T-helper 1 cell treated with Interleukin-12 subunit alpha and Interleukin-12 subunit beta and Interleukin-4 antibody, amounts not matched to agents 30 ng/mL and 1 ng/mL, for 36 hours (primary cell): ENCODE data around the gene SNRPB. TPM values are rescaled to one million over a fixed set of nuclear protein-coding genes. Genes with fewer than 3 reads are reported as not detected.

Experiments
- intact Hi-C: fragments of 100-400 bp; cut with micrococcal nuclease; formaldehyde crosslinking; loops from one replicate; pipeline ENCODE4 v1.15.1; 2024
- total RNA-seq: library from RNA; stranded (reverse); gene quantifications from 2 replicates; pipeline ENCODE4 v1.2.3, GENCODE V29; 2022

Gene SNRPB
- total RNA-seq, 1 donor from 2014 or later = 325 TPM

GRCh38 chr20:2476742-2477615 is 6.4 kb upstream of the SNRPB start:
- intact Hi-C loops = loop anchor here (10.0 kb wide), 2 partner anchors 508 to 1152 kb away; partner anchors contain the start of gene SDCBP2

GRCh38 chr20:2475850-2476741 is 5.5 kb upstream of the SNRPB start:
- intact Hi-C loops = loop anchor here (10.0 kb wide), 2 partner anchors 509 to 1151 kb away; partner anchors contain the start of gene SDCBP2

DNA sequence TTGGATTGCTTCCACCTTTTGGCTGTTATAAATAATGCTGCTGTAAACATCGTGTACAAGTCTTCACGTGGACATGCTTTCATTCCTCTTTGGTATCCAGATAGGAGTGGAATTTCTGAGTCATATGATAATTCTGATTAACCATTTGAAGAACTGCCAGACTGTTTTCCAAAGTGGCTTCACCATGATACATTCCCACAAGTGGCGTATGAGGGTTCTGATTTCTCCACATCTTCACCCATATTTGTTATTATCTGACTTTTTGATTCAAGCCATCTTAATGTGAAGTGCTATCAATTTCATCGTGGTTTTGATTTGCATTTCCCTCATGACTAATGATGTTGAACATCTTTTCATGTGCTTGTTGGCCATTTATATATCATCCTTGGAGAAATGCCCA is 2.9 kb upstream of the SNRPB start:
- intact Hi-C loops = loop anchor here (5.0 to 10.0 kb wide), 3 partner anchors 399 to 1149 kb away; partner anchors contain the start of genes PTPRA and SDCBP2

DNA sequence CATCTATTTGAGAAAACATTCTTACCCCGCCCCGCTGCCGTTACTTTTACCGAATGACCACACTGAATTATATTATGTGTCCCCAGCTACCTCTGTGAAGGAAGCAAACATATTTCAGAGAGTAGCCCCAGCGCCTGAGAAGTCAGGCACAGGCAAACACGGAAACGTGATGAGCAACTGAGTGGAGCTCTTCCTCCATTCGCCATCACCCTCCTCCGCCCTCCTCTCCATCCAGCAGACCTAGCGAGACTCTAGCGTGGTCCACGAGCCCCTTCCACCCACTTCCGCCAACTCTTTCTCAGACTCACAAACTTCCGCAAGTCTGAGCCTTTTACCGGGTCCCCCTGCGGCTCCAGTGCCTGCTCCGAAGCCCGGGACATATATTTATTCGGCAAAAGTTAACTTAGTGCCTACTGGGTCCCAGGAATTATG is 582 bp downstream of the SNRPB start:
- intact Hi-C loops = loop anchor here (1.0 to 10.0 kb wide), 12 partner anchors 18 to 1352 kb away; partner anchors contain the start of genes IDH3B, NOP56, PSMF1 and PTPRA

DNA sequence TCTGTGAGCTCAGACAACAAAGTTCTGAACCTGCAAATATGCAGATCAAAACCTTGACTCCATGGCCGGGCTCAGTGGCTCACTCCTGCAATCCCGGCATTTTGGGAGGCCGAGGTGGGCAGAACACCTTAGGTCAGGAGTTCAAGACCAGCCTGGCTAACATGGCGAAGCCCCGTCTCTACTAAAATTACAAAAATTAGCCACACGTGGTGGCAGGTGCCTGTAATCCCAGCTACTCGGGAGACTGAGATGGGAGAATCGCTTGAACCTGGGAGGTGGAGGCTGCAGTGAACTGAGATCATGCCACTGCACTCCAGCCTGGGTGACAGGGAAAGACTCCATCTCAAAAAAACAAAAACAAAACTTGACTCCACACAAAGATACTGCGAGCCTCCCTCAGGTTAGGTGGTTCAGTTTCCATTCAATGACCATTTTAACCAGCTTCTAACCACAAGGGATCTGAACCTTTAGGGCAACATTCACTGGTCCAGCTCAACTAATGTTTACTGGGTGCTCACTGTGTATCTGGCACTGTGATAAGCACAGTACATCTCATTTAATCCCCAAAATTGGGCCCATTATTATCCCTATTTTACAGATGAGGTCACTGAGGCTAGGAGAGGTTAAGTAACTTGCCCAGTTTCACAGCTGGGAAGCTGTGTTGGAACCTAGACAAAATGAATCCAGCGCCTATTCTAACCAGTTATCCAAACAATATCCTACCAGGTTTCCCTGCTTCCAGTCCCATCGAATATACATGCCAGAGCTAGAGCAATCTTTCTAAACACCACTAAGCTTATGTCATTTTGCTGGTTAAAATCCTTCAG is 1.8 kb downstream of the SNRPB start:
- intact Hi-C loops = no loop called here

DNA sequence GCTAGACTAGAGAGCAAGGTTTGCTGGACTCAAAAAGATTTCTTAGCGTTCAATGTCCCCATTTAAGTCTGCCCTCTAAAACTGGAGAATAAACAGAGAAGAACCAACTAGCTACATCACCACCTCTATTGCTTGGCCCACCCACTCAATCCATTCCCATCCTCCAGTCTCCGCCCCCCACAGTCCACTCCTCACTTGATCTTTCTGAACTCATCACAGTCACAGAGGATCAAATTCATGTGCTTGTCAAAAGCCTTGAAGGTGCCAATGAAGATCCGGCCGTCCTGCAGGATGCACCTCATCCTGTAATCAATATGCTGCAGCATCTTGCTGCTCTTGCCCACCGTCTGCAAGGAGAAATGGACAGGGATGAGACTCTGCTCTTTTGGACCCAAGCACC is 3.2 kb downstream of the SNRPB start:
- intact Hi-C loops = no loop called here

- intact Hi-C loops = no loop called here
Observed at GRCh38 chr20:2465100-2465499, 5.5 kb downstream of the SNRPB start.

DNA sequence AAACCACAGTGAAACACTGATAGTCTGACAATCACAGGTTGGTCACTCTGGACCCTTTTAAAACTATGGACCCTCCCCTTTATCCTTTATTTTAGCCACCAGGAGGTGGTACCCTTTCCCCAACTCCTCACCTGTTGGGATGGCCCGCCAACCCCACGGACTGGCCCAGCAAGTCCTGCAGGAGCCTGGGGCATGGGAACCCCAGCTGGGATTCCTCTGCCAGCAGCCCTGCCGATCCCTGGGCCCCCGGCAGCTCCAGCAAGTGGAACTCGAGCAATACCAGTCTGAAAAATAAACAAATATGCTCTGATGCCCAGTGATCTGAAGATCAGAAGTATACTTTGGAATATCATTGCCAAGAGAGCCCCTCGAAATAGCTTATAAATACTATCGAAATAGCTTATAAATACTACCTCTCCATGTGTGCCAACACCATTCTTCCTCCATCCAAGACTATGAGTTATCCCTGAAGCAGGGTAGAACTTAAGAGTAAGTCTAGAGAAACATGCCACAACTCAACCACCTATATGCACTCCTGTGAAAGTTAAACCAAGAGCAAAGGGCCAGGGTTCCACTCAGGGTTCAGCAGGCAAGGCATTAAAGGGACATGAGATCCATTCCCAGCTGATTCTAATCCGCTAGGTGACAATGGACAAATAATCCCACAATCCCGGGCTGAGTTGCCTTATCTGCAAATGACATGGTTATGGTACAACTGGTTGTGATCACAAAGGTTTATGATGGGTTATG is 6.8 kb downstream of the SNRPB start:
- intact Hi-C loops = no loop called here

- intact Hi-C loops = no loop called here
Observed at GRCh38 chr20:2462484-2462883, 8.1 kb downstream of the SNRPB start.

DNA sequence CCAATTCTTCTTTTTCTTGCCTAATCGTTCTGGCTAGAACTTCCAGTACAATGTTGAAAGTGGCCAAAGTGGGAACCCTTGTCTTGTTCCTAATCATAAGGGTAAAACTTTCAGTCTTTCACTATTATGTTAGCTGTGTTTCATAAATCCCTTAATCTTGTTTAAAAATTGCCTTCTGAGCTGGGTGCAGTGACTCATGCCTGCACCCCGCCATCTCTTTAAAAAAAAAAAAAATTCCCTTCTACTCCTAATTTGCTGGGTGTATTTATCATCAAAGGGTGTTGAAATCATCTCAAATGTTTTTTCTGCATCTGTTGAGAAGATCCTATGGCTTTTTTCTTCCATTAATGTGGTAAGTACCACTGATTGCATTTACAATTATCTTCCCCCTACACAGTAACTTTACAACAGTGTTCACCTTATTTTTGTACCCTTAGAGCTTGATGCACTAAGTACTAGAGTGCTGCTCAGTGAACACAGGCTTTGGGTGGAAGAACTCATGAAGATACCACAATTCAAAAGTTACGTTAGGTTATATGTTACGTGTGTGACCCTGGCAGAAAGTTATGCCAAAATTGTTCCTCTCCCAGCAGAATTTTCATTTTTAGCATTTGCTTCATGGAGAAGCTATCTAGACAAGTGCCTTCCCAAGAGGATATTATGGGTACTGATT is 9.7 kb downstream of the SNRPB start:
- intact Hi-C loops = no loop called here

GRCh38 chr20:2459981-2460751 is 10.4 kb downstream of the SNRPB start:
- intact Hi-C loops = loop anchor here (10.0 kb wide), 1 partner anchor 495 kb away; no protein-coding TSS in a partner anchor

DNA sequence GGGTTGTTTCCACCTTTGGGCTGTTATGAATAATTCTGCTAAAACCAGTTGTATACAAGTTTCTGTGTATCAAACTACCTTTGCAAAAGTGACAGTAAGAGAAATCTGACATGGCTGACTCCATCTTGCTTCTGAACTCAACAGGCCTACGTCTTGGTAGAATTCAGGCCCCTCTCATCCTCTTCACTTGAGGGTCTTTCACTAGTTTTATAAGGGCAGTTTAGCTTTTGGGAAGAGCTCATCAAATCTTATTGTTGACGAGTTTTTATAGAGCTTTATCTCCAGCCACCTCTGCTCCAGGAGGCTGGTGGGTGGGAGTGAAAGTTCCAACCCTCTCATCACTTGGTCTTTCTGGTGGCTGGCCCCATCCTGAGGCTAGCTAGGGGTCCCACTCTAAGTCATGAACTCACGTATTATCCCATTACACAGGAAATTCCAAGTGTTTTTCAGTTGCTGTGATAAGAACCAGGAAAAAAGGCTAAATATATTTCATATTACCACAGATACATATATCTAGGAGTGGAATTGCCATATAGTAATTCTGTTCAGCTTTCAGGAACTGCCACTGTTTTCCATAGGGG is 11.6 kb downstream of the SNRPB start:
- intact Hi-C loops = loop anchor here (10.0 kb wide), 1 partner anchor 494 kb away; no protein-coding TSS in a partner anchor

- intact Hi-C loops = loop anchor here (2.0 to 10.0 kb wide), 2 partner anchors 449 to 491 kb away; no protein-coding TSS in a partner anchor
Observed at GRCh38 chr20:2455771-2456497, 14.7 kb downstream of the SNRPB start.

GRCh38 chr20:2453792-2454191 is 16.8 kb downstream of the SNRPB start:
- intact Hi-C loops = loop anchor here (1.0 to 10.0 kb wide), 4 partner anchors 66 to 489 kb away; no protein-coding TSS in a partner anchor

DNA sequence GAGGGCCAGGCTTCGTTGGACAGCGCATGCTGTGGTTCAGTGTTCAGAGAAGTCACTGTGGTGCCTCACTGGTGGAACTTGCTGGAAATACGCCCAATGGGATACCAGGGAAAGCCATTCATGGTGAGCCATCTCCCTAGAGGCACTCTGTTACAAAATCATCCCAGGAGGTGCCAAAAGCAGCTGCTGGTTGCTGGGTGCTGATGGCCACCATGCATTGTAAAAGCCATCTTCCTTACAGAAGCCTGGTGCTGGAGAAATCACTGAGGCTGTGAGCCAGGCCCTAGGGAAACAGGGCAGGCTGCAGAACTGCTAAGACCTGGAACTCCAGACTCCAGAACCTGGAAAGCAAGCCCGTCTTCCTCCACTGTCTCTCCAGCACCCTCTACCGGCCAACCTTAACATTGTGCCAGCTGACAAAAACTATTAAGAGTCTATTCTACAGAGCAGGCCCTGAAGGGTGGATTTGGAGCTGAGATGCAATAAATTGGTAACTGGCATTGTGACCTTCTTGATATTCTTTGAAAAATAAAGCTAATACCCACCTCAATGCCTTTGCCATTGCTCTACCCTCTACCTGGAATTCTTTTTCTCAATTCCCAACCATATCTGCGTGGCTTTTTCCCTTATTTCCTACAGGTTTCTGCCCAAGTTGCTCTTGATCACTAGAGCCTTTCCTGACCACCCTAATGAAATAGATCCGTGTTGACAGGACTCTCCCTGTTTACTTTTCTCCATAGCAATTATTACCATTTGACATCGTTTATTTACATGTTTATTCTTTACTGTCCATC is 18.5 kb downstream of the SNRPB start:
- intact Hi-C loops = loop anchor here (1.0 to 10.0 kb wide), 2 partner anchors 18 to 487 kb away; partner anchors contain the start of gene SNRPB

GRCh38 chr20:2451422-2451821 is 19.2 kb downstream of the SNRPB start:
- intact Hi-C loops = loop anchor here (10.0 kb wide), 1 partner anchor 487 kb away; no protein-coding TSS in a partner anchor
